Measurements from ENCODE around the gene TIAM2.
"Not testable (repeated sequence)": the region's sequence is repeated elsewhere in the genome, so short reads cannot be mapped to it uniquely, and the experiment has no call there.

Gene TIAM2

DNA sequence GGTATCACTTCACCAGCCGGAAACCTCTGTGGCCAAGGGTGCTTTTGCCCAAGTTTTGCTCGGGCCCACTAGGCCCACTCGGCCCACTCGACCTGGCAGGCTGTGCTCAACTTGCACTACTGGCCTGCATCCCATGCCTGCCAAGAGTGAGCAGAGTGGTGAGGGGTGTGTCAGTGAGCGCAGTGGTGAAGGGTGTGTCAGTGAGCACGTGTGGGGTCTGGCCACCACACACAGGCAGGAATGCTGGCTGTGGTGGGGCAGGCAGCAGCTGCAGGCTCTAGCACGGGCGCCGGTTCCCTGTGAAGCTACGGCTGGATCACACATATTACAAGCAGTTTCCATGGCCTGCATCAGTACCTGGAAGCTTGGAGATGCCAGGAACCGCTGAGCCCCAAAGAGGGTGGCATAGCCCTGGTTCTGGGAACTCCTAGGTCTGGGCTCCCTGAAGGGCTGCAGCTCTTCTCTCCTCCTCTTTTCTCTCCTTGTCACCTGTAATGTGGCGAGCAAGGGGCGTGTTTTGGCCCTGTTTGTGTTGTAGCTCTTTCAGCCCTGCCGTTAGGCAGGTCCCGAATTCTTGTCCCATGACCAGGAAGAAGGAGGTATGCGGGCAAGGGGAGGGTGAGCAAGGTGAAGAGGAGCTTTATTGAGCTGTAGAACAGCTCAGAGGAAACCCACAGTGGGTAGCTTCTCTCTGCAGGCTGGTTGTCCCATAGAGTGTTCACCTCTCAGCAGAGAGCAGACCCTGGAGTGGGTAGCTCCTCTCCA, 217.7 kb downstream of the TIAM2 start:
- no peak for DNase-seq

DNA sequence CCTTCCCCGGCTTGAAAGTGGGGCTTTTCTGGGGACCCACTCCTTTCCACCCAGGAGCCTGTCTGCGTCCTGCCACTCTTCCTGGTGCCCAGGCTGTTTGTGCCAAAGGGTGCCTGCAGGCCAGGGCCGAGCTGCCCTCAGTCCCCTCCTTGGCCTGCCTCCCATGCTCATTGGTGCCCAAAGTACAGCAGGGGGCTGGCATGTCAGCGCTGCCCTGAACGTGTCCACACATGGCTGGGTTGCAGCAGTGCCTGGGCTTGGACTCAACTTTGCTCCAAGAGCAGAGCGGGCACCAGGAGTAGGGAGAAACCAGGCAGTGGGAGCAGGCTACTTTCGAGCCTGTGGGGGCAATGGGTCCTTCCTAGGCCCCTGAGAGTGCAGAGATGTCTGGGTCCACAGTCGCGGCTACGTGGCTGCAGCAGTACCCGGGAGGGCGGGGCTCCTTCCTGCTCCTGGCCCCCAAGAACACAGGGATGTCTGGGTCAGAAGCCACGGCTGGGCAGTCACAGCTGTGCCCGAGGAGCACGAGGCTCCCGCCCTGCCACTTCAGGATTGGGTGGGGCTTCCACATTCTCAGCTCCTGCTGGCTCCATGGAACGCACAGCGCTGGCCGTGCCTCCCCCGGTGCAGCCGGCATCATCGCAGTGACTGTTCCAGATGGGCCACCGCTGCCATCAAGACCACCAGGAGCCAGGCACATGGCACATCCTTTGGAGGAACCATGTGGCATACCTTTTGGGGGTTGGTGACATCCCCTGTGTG, 218.7 kb downstream of the TIAM2 start:
- no peak for DNase-seq

DNA sequence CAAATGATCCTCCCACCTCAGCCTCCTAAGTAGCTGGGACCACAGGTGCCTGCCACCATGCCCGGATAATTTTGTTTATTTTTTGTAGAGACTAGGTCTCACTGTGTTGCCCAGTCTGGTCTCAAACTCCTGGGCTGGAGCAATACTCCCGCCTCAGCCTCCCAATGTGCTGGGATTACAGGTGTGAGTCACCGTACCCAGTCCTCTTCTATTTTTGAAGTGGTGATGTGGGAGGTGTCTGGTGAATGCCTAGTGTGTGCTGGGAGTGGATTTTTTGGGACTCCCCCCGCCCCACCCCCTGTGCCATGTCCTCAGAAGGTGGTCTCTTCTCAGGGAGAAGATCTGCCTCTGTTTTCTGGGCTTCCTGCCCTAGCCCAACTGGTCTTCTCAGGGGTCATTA, 220.8 kb downstream of the TIAM2 start:
- DNase-seq, result no peak

DNA sequence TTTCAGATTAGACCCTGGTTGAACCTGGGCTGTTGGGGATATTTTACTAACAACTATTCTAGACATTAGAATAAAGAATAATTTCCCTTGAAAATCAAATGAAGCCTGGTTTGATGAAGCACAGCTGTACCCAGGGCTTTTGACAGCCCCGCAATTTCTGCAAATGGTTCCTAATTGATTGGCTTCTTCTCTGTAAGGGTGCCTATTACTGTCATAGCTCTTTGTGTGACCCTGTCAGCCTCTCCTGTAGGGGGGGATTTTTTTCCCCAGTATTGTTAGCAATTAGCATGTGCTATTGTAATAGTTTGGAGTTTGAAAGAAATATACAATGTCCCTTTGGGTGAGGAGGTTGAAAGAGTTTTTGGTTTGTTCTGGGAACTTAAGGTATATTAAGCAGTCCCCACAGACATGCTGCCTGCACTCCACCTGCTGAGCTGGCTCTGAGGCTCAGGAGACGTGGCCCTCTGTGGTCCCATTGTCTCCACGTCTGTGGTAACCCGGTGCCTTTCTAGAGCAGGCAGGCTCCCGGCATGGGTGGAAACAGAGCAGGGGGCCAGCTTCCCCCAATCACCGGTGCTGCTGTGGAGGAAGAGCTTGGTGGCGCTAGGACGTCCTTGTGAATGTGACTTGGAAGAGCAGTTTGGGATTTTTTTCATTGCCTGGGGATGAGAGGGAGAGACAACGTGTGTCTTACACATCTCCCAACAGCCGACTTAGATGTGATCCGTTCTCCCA, 221.4 kb downstream of the TIAM2 start:
- DNase-seq, result no peak

DNA sequence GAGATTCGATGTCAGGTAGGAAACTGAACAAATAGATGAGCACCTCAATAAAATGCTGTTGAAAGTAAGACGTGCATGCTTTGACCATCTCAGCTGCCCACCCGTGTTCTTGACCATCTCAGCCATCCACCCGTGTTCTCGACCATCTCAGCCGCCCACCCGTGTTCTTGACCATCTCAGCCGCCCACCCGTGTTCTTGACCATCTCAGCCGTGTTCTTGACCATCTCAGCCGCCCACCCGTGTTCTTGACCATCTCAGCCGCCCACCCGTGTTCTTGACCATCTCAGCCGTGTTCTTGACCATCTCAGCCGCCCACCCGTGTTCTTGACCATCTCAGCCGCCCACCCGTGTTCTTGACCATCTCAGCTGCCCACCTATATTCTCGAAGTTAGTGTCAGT, 223.6 kb downstream of the TIAM2 start:
- DNase-seq, result not testable (repeated sequence)

DNA sequence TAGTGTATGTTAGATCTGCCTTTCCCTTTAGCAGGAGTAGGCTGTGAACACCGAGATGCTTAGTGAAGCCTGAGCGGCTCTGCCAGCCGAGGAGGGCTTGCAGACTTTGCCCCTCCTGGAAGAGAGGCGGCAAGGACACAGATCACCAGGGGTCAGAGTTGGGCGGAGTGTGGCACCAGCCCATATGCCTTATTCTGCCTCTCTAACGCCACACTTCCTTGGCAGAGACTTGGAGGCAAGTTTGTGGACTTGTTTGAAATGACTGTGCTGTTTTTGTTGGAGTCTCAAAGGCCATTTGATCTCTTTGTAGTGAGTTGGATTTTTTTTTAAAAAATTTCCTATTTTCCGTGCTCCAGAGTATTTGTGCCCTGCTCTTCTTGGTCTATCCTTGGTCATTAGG, 224.2 kb downstream of the TIAM2 start:
- no peak for DNase-seq

DNA sequence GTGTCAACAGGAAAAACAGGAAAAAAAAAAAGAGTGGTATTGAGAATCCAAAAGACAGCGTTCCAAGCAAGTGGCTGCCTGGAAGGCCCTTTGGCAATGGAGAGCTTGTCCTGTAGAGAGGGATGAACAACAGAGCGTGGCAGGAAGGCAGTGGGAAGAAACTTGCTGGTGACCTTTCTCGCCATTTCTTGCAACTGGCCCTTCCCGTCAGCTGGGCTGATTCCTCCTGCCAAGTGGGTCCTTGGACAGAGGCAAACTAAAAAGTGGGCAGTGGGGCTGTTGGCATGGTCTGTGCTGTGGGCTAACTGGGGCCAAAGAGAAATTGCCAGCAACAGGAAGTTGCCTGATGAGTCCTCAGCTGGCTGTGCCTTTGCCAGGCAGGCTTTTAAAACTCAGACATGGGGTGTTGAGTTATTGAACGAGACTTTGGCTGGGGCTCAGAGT, 224.8 kb downstream of the TIAM2 start:
- DNase-seq, result no peak

DNA sequence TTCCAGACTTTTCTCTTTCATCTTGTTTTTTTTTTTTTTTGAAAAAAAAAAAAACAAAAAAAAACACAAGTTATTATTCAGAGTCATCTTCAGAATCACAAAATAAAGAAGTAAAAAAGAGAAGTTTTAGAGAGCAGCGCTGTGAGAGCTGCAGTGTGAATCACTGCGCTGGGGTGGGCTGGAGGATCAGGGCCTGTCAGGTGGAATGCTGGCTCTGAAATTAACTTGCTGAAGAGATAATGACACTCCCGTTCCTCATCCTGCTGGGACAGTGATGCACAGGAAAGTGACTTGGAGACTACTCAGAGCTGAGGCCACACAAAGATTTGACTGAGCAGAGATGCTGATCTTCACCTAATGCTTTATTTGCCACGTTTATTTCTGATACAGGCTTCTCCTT, 226.0 kb downstream of the TIAM2 start:
- no peak for DNase-seq

DNA sequence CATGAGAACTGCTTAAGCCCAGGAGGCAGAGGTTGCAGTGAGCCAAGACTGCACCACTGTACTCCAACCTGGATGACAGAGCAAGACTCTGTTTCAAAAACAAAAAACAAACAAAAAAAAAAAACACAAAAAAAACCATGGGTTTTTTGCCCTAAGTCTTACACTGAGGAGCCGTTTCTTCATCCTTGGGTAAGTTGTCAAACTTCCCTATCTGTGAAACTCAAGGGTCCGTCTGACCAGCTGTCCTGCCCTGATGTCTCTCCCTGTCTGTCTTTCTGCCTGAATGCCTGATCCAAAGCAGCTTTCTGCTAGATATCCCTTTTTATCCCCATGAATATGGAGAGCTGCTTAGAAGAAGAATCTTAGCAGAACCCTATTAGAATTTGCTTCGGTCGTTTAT, 227.4 kb downstream of the TIAM2 start:
- DNase-seq, result no peak

DNA sequence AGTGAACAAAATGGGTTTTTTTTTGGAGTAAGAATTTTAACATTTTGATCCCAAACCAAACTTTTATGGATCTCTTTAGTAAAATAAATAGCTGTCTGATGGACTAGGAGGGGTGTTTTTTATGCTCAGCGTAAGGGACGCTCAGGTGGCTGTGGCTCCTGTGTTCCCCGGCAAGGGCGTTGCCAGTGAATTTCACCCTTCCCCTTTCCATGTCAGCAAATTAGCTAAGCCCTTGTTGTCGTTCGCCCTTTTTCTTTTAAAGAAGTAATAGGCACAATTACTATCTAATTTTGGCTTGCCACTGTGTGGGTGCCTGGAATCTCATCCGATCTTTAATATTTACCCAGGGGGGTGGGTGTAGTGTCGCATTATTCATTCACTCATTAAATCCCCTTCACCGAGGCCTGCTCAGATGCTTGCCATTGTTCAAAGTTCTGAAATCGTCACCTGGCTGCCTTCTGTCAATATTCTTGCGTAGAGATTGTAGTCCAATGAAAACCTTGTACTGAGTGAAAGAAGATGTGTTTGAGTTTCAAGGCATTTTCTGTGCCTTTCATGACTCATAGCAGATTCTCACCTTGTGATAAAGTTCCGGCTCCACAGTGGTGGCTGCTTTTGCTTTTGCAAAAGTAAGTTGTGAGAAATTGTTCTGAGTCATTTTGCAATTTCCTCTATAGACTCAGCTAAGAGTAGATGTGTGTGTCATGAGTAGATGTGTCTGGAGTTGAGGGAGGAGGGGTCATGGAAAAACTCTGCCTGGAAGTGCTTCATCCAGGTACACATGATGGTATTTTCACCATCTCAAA, 228.7 kb downstream of the TIAM2 start:
- peak; percentile 74 for DNase-seq

DNA sequence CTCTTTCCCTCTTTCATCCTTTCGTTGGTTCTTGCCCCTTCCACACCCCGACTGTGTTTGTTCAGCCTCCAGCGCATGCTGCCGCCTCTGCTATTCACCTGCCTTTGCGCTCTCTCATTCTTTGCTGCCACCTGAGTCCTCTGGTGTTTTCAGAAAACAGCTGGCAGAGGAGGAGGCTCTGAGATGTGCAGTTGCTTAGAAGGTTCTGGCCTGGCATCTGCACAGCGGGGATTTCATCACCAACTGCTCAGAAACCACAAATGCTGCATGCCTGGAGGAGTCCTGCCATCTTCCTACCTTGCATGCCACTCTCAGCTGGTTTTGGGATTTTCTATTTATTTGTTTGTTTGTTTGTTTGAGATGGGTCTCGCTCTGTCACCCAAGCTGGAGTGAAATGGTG, 229.5 kb downstream of the TIAM2 start:
- no peak for DNase-seq

DNA sequence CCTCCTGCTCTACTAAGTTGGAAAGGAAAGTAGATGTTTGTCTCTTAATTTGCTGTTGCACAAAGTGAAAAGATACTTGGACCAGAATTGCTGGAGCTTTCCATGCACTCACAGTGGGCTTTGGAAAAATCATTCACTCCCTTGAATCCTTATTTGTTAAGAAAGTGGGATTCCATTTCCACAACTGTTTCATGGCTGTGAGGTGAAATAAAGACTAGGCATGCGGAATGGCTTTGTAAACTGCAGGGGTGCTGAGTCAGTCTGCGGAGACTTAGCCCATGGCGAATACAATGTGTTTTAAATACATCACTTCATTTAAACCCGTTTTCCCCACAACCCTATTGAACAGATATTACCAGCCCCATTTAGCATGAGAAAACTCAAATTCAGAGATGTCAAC, 231.9 kb downstream of the TIAM2 start:
- no peak for DNase-seq

DNA sequence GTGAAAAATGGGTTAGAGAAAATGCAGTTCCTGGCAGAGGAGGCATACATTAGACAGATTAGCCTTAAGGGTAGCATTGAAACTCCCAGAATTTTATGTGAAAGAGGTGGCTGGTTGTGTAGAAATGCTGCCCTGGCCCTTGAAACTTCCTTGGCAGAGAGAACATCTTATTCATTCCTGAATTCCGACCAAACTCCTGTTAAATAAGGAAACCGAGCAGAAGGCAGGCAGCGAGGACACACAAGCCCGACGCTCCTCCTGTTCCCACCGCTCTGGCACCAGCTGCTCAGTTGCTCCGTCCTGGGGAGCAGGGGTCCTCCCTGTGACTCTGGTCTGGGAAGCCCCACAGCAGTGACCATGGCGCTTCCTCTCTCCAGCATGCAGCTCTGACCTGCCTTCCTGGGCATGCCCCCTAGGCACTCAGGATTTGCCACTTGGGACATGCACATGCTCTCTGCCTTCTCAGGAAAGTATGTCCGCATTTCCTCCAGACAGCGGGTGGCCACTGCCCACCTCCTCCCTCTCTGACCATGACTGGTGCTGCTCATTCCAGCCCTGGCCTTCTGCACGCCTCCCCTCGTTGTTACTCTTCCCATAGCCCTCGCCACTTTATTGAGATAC, 233.5 kb downstream of the TIAM2 start:
- no peak for DNase-seq

DNA sequence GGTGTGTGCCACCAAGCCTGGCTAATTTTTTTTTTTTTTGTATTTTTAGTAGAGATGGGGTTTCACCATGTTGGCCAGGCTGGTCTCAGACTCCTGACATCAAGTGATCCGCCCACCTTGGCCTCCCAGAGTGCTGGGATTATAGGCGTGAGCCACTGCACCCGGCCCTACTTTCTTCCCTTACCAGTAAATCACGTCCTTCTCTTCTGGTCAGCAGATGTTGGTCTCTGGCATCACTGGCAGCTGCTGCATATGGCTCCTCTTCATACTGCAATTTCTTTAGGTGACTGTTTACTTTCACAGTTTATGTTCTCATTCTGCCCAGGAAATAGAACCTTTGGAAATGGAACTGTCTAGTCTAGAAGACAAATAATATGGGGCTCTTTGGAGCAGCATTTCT, 235.9 kb downstream of the TIAM2 start:
- not testable (repeated sequence) for DNase-seq

DNA sequence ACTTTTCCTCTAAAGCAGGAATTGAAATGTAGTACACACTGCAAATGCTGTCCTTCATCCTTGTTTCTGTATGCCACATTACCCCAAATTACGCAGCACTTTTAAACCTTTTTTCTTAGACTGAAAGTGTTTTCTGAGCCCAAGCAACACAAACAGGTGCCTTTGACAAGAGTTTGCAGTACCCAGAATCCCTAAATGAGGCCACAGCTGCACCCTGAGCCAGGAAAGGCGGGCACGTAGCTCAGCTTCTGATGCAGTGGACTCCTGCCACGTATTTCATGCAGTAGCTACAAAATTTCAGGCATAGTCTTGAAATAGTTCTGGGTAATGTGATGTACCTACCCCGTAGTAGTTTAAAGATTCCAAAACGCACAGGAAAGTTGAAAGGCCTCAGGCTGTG, 237.7 kb downstream of the TIAM2 start:
- no peak for DNase-seq

DNA sequence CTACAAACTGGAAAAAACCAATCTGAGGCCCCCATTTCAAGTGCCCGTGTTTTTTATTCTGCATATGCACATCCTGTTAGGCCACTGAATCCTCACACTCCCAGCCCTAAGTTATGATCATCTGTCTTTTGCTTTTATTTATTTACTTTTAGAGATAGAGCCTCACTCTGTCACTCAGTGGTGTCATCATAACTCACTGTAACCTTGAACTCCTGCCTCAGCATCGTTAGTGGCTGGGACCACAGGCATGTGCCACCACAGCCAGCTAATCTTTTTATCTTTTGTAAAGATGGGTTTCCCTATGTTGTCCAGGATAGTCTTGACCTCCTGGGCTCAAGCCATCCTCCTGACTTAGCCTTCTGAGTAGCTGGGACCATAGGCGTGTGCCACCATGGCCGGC, 239.1 kb downstream of the TIAM2 start:
- no peak for DNase-seq

DNA sequence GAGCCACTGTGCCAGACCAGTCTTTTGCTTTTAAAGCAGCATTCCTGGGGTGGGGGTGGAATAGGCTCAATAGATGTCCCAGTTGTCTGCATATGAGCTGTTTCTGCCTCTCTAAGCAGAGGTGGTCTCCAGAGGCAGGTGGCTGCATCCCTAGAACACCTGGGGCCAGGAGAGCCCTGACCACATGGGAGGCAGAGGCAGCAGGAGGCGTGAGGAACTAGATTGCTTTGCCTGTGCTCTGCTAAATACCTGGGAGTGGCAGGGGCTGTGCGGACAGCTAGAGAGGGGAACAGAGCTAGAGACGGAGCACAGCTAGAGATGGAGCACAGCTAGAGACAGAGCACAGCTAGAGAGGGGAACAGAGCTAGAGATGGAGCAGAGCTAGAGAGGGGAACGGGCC, 239.6 kb downstream of the TIAM2 start:
- DNase-seq, result no peak

DNA sequence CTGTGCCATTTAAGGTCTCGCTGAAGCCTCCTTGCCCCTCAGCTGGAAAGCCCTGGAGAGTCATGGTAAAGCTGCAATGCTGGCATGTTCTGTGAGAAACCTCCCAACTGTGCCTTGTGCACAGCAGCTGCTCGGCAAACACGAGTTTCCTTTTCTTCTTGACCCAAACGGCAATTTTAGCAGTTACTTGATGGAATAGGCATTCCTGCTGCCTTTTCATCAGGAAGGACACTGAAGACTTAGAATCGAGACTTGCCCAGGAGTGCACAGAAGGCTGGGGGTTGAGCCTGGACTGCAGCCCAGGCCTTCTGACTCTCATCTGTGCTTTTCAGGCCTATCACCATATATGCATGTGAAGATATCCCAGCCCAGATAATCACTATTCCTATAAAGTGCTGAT, 240.0 kb downstream of the TIAM2 start:
- no peak for DNase-seq

DNA sequence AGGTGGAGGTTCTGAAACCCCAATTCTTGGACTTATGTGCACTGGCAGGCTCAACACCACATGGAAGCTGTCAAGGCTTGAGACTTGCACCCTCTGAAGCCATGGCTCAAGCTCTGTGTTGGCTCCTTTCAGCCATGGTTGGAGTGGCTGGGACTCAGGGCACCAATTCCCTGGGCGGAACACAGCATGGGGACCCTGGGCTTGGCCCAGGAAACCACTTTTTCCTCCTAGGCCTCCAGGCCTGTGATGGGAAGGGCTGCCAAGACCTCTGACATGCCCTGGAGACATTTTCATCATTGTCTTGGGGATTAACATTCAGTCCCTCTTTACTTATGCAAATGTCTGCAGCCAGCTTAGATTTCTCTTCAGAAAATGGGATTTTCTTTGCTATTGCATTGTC, 242.5 kb downstream of the TIAM2 start:
- DNase-seq, result no peak

DNA sequence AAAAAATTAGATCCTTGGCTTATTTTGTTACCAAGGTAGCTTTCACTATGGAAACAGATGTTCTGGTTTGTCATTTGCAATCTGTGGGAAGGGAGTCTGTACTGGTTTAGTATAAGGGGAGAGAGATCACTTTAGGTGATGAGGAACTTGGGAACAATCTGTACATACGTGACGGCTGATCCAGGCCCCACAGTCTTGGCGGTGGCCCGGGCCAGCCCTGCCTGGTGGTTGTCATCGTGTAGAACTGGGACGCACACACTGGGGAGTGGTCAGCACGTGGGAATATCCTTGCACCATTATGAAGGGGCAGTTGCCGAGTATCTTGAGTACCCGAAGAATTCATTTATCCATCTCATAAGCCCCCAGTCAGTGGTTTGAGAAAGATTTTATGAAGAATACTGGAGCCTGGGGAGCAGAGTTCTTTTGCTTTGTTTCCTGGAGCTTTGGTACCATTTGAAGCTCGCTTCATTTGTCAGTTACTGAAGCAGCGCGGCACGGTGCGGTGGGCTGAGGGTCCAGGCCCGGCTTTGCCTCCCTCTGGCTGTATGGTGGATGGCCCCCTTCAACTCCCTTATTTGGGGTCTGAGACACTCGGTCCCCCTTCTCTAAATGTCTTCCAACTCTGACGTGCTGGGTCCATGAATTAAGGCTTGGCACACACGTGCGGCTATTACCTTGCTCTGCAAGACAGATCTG, 245.9 kb downstream of the TIAM2 start:
- no peak for DNase-seq

DNA sequence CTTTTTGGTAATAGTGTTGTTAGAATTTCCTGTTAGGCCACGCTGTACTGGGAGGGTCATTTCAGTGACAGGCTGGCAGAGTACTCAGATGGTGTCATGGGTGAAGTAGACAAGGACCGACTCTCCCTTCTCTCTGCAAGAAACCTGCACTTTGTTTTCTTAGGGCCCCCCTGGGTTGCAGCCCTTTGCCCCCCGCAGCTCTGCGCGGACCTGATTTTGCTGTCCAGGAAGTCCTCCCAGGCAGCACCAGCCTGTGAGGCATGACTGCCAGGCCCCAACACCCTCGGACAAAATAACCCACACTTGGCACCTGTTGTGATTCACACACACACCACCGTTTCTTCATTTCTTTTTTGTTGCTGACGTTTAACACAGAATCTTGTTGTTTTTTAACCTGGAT, 246.9 kb downstream of the TIAM2 start:
- no peak for DNase-seq

DNA sequence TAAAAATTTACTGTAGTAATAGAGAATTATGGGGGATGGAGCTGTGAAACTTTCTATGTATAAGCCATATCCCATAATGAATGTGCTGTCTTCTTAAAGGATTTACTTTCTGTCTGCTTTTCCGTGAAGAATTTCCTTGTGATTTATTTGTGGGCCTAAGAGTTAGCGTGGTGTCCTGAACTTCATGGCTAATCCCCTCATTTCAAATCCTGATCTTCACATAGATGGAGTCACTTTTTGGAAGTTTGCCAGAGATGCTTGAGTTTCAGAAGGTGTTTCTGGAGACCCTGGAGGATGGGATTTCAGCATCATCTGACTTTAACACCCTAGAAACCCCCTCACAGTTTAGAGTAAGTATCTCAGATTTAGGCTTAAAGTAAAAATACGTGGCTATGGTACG, 249.3 kb downstream of the TIAM2 start:
- no peak for DNase-seq

Data from stimulated activated CD4-positive, alpha-beta T cell treated with anti-CD3 and anti-CD28 coated beads, Interleukin-1b, Interleukin-23, amount 100 ng/mL, for 48 hours (primary cell).